Lung (tissue), 12 donors: Measurements from ENCODE around the gene GAST. TPM values are rescaled to one million over a fixed set of nuclear protein-coding genes. Genes with fewer than 3 reads are reported as not detected.

Source experiments
- ATAC-seq: fragments of 200-7000 bp; cut with Tn5 transposase; one replicate; pipeline ENCODE4 v1.9.1; 2020; ENCODE audit warnings: moderate number of reproducible peaks; ENCODE audit not compliant: insufficient read depth, low FRiP score
- DNase-seq, 3 donors: peaks; one replicate each; pipeline ENCODE4 v3.0.0-alpha.2; 2013 to 2017
- H3K27ac ChIP-seq, 2 donors: one replicate each; pipeline ENCODE4 v1.5.1; 2013; ENCODE audit warnings: mild to moderate bottlenecking in 2 of 2, moderate library complexity in 2 of 2, control low read depth in 1 of 2, inconsistent platforms in 1 of 2, low read depth in 1 of 2, low read length in 1 of 2
- H3K27me3 ChIP-seq, 3 donors: one replicate each; pipeline ENCODE4 v1.5.1; 2013; ENCODE audit warnings: low read length in 2 of 3; ENCODE audit not compliant: control insufficient read depth in 3 of 3, insufficient read depth in 3 of 3
- H3K36me3 ChIP-seq, 4 donors: one replicate each; pipeline ENCODE4 v1.5.1; 2013; ENCODE audit warnings: low read length in 4 of 4, mild to moderate bottlenecking in 1 of 4, moderate library complexity in 1 of 4; ENCODE audit not compliant: control insufficient read depth in 4 of 4, insufficient read depth in 4 of 4
- H3K4me1 ChIP-seq, 5 donors: one replicate each; pipeline ENCODE4 v1.5.1; 2013; ENCODE audit warnings: low read length in 5 of 5, mild to moderate bottlenecking in 2 of 5, moderate library complexity in 1 of 5; ENCODE audit not compliant: control insufficient read depth in 5 of 5, insufficient read depth in 5 of 5
- H3K4me3 ChIP-seq: one replicate; pipeline ENCODE4 v1.5.1; 2013; ENCODE audit warnings: mild to moderate bottlenecking, control low read depth, moderate library complexity
- H3K9ac ChIP-seq, 2 donors: one replicate each; pipeline ENCODE4 v1.5.1; 2013; ENCODE audit warnings: low read length in 2 of 2, control low read depth in 1 of 2; ENCODE audit not compliant: insufficient read depth in 1 of 2
- H3K9me3 ChIP-seq, 4 donors: one replicate each; pipeline ENCODE4 v1.5.1; 2013; ENCODE audit warnings: low read length in 3 of 4, mild to moderate bottlenecking in 1 of 4, moderate library complexity in 1 of 4; ENCODE audit not compliant: control insufficient read depth in 4 of 4, insufficient read depth in 3 of 4
- CTCF ChIP-seq: IDR thresholded peaks from 2 replicates; pipeline ENCODE4 v1.5.1; 2012; ENCODE audit warnings: mild to moderate bottlenecking; ENCODE audit errors: control extremely low read depth, extremely low read depth
- WGBS, 2 donors: extraction: QIAGEN DNeasy Blood & Tissue Kit; methylation state at CpG; one replicate each; pipeline ENCODE4 v1.1.7; 2013; 5-methylcytosine and 5-hydroxymethylcytosine counted together
- polyA plus RNA-seq, 2 donors: library from polyadenylated mRNA; stranded (reverse); fragments of 200-250 nt; gene quantifications; one replicate each; pipeline ENCODE4 v1.2.1, GENCODE V29; 2013
- total RNA-seq, 2 donors: library from RNA; depleted of rRNA in 1 of 2; stranded (reverse); fragments of >200 nt in 1 of 2; gene quantifications; one replicate each; pipeline ENCODE4 v1.2.1, GENCODE V29; 2014 to 2021
- donor health status: control.
- donor health status: control.
- donor health status: Bipolar disorder and iron deficiency.
- donor health status: healthy.
- donor health status: DM: yes; HTN: yes; CAD: no.

Gene GAST
- total and polyA plus RNA-seq, 4 donors: not detected

- H3K4me3 ChIP-seq: no peak overlapping the region
- DNase-seq (no peak), ATAC-seq (no peak)
- peaks cover 0 to 16% (median 5%) of the 10 kb centered on the region in 5 donors for H3K4me1 ChIP-seq
- no peaks in the 10 kb centered on the region for H3K9me3 ChIP-seq
- peaks cover 0 to 62% (median 54%) of the 10 kb centered on the region in 3 donors for H3K27me3 ChIP-seq
- TF ChIP-seq CTCF: no peak
- no peak overlapping the region for H3K27ac ChIP-seq
- no peaks in the 10 kb centered on the region for H3K36me3 ChIP-seq
- 11 to 13% methylated on average over 31 to 40 of the region's 40 CpGs for WGBS, 2 donors
- no peak overlapping the region for H3K9ac ChIP-seq
Measured at GRCh38 chr17:41733348-41734138, 21.4 kb downstream of the GAST start.

GRCh38 chr17:41734139-41734948, 22.2 kb downstream of the GAST start, which contains the start of gene HAP1:
Gene HAP1 (minus strand): TSS chr17:41734643. CDS start chr17:41734634, 9 bp downstream.
- no peaks in the 10 kb centered on the region for H3K9me3 ChIP-seq
- H3K27ac ChIP-seq: no peak within 1 kb of the TSS
- no peak within 1 kb of the TSS for H3K4me3 ChIP-seq
- DNase-seq (peak in 1 of 3 donors; percentile 22), ATAC-seq (no peak)
- WGBS, 2 donors: 1% methylated on average over 77 of the region's 77 CpGs
- no peak for TF ChIP-seq CTCF
- H3K9ac ChIP-seq: no peak within 1 kb of the TSS
- H3K4me1 ChIP-seq: peaks cover 0 to 16% (median 5%) of the 10 kb centered on the region in 5 donors
- H3K36me3 ChIP-seq: no peaks in the 10 kb centered on the region
- peaks cover 0 to 62% (median 54%) of the 10 kb centered on the region in 3 donors for H3K27me3 ChIP-seq

GRCh38 chr17:41734949-41735313, 22.8 kb downstream of the GAST start:
- no peak overlapping the region for H3K9ac ChIP-seq
- DNase-seq (no peak), ATAC-seq (no peak)
- WGBS, 2 donors: 5 to 7% methylated on average over 23 of the region's 23 CpGs
- H3K4me1 ChIP-seq: peaks cover 0 to 16% (median 5%) of the 10 kb centered on the region in 5 donors
- no peaks in the 10 kb centered on the region for H3K36me3 ChIP-seq
- no peak overlapping the region for H3K27ac ChIP-seq
- no peaks in the 10 kb centered on the region for H3K9me3 ChIP-seq
- TF ChIP-seq CTCF: no peak
- no peak overlapping the region for H3K4me3 ChIP-seq
- H3K27me3 ChIP-seq: peaks cover 0 to 62% (median 54%) of the 10 kb centered on the region in 3 donors
